NCI-H82 treated with DMSO at 0.1 percent for 48 hours (cell line): ENCODE measurements around the gene HOGA1.
A peak's percentile ranks its signal among the peaks of the same experiment; 100 is the strongest.
"Not testable (repeated sequence)": the region's sequence is repeated elsewhere in the genome, so short reads cannot be mapped to it uniquely, and the experiment has no call there.

ENCODE experiments used
- DNase-seq: peaks from one replicate; lab custom pipeline; 2025; ENCODE audit not compliant: unreplicated experiment; lab: John Stamatoyannopoulos, UW

The HOGA1 gene

GRCh38 chr10:97607095-97607636 lies 23.0 kb downstream of the HOGA1 start:
- DNase-seq: no peak

DNA sequence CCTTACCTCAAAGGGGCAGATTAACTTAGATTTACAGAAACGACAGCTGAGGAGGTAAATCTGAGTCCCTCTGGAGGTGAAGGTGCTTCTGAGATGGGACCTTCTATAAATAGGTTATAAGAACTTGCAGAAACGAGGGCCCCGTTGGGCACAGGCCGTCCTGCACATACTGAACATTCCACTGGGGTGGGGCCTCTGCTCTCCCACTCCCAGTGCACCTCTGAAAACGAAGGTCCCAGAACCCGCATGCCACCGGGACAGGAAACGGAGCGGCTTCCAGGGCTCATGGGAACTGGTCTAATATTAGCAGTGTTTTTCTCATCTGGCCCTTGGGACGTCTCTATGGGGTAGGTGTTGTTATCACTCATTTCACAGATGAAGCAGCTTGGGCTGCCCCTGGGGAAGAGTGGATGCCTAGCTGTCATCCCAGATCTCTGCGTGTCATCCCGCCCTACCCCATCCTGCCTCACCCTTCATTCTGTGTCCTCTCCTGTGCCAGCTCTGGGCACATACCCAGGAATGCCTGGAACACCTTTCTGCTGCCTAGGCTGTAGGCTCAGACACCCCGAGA lies 24.9 kb downstream of the HOGA1 start:
- DNase-seq: no peak

DNA sequence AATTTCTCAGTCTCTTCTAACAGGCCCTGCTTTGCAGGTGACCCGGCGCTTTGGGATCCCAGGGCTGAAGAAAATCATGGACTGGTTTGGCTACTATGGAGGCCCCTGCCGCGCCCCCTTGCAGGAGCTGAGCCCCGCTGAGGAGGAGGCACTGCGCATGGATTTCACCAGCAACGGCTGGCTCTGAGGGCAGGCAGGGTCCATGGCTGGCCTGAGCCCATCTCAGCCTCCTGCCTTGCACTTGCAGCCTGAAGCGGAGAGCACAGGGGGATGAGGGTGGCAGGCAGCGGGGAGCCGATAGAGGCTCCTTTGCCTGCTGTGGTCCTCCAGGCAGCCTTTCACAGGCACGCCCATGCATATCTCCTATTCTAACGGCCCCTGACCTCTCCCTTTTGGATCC lies 27.3 kb downstream of the HOGA1 start:
- no peak for DNase-seq

GRCh38 chr10:97612386-97612785 lies 28.2 kb downstream of the HOGA1 start:
- no peak for DNase-seq

DNA sequence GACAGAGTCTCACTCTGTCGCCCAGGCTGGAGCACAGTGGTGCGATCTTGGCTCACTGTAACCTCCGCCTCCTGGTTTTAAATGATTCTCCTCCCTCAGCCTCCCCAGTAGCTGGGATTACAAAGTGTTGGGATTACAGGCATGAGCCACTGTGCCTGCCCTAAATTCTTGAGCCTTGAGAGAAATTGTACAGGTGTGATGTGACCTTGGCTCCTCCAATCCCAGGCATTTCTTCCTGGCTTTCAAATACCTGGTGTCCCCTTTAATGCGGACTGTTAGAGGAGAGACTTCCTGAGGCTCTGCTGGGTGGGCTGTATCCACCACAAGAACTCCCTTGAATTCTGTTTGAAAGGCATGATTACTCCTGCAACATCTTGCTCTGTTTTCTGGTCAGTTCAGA lies 34.1 kb downstream of the HOGA1 start:
- no peak for DNase-seq

DNA sequence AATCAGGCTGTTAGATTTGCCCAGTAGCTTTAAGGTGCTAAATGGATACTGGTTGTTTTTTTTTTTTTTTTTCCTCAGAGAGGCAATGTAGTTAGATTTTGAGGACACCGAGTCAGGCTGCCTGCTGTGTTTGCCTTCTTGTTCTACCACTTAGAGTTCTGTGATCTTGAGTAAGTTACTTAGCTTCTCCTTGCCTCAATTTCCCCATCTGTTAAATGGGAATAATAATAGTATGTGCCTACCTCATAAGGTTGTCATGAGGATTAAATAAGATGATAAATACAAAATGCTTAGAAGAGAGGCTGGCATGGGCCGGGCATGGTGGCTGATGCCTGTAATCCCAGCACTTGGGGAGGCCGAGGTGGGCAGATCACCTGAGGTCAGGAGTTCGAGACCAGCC lies 34.5 kb downstream of the HOGA1 start:
- no peak for DNase-seq

- DNase-seq: no peak
These were observed 39.1 kb downstream of the HOGA1 start for GRCh38 chr10:97623277-97623676.

DNA sequence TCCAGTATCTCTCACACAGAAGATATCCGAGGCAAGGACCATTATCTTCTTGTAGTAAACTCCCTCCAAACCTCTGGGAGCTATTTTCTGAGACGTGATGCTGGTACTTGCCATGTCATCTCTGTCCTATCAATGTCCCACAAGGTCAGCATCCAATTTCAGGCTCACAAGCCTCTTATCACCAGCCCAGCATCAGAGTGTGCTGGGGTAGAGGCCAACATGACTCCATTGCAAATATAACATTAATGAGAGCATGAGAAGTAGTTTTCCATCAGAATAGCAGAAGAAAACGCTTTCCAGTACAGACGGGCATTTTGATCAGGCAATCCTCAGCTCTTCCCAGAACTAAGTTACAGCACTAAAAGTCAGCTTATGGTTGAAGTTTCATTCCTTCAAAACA lies 43.5 kb downstream of the HOGA1 start:
- DNase-seq: no peak

GRCh38 chr10:97628228-97628627 lies 44.0 kb downstream of the HOGA1 start:
- no peak for DNase-seq

GRCh38 chr10:97629289-97629688 lies 45.1 kb downstream of the HOGA1 start:
- no peak for DNase-seq

GRCh38 chr10:97631098-97631497 lies 46.9 kb downstream of the HOGA1 start:
- no peak for DNase-seq

DNA sequence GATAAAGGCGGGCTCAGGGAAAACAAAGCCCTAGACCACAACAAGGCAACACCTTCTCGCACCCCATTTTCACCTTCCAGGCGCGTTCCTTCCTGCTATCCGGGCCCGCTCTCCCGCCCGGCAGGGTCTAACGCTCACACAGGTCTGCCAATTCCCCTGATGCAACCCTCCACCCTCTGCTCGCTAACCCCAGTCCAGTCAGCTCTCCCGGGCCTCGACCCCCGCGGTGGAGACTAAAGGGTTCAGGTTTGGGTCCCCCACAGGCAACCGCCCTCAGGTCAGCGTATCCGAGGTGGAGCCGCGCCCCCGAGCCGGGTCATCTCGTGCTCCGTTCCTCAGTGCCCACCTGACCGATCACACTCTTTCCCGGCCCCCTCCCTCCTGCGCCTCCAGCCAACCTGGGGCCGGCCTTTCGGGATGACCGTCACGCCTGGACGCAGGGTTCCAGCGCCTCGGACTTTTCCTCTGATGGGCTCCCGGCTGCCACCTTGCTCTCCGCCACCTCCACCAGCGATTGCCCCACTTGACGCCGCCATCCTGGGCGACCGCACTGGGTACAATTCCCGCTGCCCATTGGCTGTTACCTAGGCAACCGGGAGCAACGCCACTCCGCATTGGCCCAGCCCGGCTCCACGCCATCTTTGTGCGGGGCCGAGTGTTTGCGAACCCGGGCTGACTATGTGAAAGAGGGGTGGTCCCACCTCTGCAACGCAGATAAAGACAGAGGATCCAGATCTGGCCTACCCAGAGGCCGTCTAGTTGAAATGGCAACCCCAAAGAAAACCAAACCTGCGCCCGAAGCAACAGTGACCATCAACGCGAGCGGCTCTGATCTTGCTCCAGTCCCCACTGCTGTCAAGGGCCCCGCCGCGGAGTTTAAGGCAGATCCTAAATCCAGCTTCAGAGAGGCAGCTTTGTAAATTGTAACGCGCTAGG lies 49.0 kb downstream of the HOGA1 start, which contains the start of gene MORN4:
Gene MORN4, minus strand, starts transcription at position 552 of the 936 bp plus-strand sequence. CDS start 13,847 bp downstream, outside the sequence.
- peak; percentile 66 for DNase-seq

- no peak for DNase-seq
These were observed 49.7 kb downstream of the HOGA1 start for GRCh38 chr10:97633921-97634320.

DNA sequence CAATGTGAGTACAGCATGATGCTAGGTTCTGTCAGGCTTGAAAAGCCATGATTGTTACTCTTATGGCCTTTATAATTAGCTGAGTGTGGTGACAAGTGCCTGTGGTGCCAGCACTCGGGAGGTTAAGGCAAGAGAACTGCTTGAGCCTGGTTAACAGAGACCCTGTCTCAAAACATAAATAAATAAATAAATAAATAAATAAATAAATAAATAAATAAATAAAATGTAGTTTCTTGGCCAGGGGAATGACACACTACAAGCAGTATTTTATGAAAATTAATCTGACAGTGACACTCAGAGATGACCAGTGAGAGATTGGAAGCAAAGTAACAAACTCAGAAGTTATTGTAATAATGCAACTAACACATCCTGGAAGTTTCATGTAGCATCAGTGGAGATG lies 51.4 kb downstream of the HOGA1 start:
- DNase-seq: no peak

GRCh38 chr10:97639090-97639489 lies 54.9 kb downstream of the HOGA1 start:
- DNase-seq: not testable (repeated sequence)

GRCh38 chr10:97640174-97640867 lies 56.1 kb downstream of the HOGA1 start, which contains the start of gene PI4K2A:
TSS of gene PI4K2A (plus strand) at chr10:97640671. CDS start at chr10:97640743, 72 bp downstream.
- DNase-seq: peak; percentile 95

- DNase-seq: no peak
These were observed 57.0 kb downstream of the HOGA1 start for GRCh38 chr10:97640868-97641811.

DNA sequence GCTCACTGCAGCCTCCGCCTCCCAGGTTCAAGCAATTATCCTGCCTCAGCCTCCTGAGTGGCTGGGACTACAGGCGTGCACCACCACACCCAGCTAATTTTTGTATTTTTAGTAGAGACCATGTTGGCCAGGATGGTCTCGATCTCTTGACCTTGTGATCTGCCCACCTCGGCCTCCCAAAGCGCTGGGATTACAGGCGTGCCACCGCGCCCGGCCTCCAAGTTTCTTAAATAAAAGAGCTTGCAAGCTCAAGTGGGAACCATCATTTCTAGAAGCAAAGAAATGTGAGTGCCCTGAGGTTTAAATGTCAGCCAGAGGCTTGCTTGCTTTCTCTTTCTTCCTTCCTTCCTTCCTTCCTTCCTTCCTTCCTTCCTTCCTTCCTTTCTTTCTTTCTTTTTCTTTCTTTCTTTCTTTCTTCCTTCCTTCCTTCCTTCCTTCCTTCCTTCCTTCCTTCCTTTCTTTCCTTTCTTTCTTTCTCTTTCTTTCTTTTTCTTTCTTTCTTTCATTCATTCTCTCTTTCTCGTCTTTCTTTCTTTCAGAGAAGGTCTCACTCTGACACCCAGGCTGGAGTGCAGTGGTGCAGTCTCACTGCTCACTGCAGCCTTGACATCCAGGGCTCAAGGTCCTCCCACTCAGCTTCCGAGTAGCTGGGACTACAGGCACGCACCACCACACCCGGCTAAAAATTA lies 58.4 kb downstream of the HOGA1 start:
- not testable (repeated sequence) for DNase-seq

DNA sequence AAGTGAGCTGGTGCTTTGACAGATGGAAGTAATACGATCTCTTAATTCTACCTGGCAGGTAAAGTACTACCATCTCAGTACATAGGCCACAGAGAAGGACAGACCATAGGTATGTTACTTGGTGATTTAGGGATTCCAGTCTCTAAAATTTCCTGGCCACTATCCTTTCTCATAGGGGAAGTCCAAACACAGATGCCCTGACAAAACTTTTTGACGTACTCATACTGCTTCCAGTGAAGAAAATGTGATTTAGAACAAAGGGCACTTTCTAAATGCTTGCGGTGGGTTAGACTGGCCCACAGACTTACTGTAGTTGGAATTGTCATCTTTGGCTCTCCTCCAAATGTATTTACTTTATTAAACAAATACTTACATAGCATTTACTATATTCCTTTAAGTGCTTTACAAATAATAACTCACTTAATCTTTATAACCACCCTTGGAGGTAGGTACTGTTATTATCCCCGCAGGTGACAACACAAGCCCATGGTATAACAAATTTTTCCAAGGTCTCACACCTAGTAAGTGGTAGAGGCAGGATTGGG lies 59.3 kb downstream of the HOGA1 start:
- DNase-seq: no peak
